ENCODE results near the gene OR2M7.
"Not testable (repeated sequence)": the region's sequence is repeated elsewhere in the genome, so short reads cannot be mapped to it uniquely, and the experiment has no call there.

Gene OR2M7, protein sequence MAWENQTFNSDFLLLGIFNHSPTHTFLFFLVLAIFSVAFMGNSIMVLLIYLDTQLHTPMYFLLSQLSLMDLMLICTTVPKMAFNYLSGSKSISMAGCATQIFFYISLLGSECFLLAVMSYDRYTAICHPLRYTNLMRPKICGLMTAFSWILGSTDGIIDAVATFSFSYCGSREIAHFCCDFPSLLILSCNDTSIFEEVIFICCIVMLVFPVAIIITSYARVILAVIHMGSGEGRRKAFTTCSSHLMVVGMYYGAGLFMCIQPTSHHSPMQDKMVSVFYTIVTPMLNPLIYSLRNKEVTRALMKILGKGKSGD

DNA sequence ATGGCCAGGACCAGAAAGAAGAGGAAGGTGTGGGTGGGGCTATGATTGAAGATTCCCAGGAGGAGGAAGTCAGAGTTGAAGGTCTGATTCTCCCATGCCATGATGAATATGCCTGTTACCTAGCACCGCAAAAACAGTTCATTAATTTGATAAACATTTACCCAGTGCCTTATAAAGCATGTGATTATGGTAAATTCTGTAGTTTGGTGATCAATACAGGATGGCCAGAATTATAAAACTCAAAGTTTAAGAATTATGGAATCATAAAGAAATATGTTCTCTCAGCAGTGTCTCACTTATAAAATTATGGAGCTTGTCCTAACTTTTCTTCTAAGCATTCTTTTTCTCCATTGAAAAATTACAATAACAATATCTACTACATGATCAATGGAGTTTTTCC lies at the start of gene OR2M7:
OR2M7 (minus strand) TSS at position 101 of the 400 bp plus-strand sequence; CDS start at position 101, 0 bp downstream.
- no peak for DNase-seq

DNA sequence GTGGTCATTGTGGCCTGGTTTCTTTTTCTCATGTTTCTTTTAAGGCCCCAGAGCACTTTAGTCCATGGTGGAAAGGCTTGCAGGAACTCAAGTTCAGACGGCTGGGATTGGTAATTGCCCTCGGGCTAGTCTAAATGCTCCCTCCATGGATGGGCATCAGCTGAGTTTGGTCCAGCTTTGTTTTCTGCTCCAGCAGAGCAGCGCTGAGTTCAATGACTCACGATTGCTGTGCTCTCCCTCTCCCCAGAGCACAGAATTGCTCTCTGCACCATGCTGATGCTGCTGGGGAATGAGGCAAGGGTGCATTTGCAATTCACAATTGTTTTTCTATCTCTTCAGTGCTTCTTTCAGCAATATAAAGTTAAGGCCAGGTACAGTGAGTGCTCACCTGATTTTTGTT lies 49.4 kb upstream of the OR2M7 start:
- DNase-seq: no peak

DNA sequence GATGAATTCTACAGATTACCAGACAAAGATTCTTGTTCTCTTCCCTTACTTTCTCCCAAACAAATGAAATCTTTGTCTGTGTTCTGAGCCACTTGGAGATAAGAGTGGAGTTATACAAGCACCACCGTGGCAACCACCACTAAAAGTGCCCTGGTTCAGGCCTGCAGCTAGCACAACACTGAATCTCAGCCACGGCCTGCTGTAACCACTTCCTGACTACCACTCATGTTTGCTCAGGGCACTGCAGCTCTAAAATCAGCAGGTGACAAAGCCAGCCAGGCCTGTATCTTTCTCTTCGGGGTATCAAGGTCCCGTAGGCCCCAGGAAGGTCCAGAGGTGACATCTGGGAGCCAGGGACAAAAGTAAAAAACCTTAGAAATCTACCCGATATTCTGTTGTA lies 48.0 kb upstream of the OR2M7 start:
- DNase-seq: no peak

DNA sequence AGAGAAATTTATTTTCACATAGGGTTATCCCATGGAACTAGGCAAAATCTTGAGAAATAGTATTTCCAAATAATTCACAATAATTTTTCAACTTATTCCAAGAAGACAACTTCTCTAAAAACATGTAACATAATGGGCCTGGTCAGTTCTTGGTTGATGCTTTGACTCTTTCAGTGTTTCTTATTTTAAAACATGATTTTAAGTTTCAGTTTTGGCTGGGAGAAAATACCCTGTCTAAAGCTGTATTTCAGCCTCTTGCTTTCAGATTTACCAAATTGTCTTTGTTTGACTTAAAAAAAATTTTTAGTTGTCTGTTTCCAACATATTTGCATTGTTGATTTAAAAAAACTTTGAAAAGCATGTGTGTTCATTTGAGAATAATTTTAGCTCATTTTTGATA lies 42.2 kb upstream of the OR2M7 start:
- DNase-seq: no peak

DNA sequence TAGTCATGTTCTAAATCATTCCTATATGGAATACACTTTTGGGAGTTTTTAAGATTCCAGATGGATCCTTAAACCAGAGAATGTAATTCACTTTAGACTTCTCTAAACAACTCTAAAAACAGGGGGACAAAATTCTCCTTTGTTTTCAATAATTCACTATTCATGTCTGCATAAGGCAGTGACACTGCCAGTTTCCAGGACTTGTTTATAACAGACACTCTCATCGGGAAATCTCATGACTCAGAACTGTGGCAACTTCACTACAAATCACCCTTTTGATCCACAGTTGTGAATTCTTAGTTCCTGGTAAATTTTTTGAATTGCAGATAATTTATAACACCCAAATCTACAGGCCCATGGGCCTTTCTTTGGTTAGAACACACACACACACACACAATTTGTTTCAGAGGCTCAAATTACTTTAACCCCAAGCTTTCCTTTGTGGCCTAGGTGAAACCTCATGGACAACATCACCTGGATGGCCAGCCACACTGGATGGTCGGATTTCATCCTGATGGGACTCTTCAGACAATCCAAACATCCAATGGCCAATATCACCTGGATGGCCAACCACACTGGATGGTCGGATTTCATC lies 36.9 kb upstream of the OR2M7 start, which contains the start of gene OR2T4:
OR2T4 (plus strand) TSS at position 545 of the 595 bp plus-strand sequence; CDS start at position 545, 0 bp downstream.
- DNase-seq: no peak

DNA sequence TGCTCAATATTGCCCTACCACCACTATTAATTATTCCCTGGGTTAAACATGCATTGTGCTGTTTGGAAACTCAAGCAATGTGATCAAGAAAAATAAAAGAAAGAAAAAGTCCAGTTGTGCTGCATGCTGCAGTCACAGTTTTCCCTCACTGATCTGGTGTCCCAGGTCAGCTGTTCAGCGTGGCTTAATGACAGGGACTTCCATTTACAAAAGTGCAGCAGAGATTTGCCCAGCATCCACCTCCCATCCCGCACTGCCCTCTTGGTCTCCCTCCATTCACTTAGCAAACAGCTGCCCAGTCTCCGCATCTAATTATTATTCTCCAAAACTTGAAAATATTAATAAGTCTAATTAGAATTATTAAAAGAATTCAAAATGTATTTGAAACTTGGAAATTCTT lies 35.0 kb upstream of the OR2M7 start:
- DNase-seq: no peak

DNA sequence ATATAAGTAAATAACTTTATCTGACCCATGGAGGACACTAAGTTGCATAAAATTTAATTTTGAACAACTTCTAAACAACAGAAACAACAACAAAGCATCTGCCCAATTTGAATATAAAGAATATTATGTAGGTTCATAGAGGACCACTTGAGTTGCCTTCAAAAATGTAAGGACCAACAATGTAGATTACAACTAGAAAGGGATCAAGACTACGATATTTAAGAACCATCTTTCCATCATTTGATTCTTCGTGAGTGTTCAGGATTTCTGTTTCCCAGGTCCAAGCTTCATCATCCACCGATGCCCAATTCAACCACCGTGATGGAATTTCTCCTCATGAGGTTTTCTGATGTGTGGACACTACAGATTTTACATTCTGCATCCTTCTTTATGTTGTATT lies 24.1 kb upstream of the OR2M7 start, which contains the start of gene OR14C36:
OR14C36 (plus strand) TSS at position 301 of the 400 bp plus-strand sequence; CDS start at position 301, 0 bp downstream.
- no peak for DNase-seq

DNA sequence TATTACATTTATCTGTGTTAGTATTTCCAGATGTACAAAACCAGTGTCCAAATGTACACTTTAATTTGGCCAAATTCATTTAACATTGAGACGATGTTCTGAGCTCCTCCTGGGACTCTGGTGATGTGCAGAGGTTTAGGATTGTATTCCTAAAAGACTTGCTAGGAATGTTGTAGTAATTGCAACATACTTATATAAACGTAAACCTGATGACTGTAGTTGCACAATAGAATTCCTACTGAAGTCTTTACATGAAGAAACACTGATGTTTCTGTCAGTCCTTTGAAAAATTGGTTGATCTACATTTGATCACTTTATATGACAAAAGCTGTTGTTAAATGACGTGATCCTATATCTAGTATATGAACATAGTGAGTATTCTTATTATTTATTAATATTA lies 19.1 kb upstream of the OR2M7 start:
- DNase-seq: no peak

DNA sequence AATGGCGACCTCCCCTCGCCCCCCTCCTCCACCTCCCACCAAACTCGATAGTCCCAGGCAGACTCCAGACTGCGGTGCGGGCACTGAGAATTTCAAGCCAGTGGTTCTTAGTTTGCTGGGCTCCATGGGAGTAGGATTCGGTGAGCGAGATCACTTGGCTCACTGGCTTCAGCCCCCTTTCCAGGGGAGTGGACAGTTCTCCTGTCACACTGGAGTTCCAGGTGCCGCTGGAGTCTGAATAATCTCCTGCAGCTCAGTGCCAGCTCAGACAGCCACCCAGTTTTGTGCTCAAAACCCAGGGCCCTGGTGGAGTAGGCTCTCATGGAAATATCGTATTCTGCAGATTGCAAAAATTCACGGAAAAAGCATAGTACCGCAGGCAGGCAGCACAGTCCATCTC lies 7.6 kb downstream of the OR2M7 start:
- DNase-seq: no peak

DNA sequence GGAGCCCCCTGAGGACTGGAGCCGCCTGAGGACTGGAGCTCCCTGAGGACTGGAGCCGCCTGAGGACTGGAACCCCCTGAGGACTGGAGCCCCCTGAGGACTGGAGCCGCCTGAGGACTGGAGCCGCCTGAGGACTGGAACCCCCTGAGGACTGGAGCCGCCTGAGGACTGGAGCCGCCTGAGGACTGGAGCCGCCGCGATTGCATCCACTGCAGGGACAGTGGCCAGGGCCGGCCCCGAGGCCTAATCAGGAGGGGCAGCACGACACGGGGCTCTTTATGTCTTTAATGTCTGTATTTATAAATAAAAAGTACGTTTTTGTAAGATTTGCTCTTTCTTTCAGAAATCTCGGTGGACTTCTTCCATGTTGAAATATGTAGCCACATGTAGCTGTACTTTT lies 17.6 kb downstream of the OR2M7 start:
- not testable (repeated sequence) for DNase-seq

DNA sequence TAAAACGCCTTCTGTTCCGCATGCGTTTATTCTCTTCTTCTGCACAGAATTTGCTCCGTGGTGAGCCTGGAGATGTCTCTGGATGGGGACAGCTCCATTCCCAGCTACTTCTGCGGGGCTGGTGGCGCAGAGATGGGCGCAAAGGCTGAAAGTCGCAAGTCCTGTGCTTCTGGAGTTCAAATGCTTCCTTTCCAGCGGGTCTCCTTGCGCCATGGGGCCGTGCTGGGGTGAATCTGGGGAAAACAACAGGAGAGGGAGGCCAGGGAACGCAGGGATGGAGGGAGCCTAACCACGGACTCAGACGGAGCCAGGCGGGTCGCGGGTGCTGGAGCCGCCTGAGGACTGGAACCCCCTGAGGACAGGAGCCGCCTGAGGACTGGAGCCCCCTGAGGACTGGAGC lies 18.3 kb downstream of the OR2M7 start:
- DNase-seq: no peak

DNA sequence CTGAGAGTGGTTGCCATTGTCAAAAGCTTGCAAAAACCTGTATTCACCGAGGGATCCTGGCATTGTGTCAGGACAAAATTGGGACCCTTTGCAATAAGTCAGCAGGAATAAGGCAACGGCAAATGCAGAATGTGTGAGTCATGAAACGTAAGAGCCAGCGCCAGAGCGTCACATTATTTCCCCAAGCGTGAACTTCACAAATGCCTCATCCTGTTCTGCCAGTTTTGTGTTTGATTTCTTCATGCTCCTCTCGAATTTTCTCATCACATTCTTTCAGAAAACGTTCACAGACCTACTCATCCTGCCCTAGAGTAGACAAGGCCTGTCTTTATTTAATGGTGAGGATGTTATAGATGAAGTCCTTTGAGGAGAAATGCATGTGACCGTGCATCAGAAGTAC lies 18.7 kb downstream of the OR2M7 start:
- DNase-seq: not testable (repeated sequence)

DNA sequence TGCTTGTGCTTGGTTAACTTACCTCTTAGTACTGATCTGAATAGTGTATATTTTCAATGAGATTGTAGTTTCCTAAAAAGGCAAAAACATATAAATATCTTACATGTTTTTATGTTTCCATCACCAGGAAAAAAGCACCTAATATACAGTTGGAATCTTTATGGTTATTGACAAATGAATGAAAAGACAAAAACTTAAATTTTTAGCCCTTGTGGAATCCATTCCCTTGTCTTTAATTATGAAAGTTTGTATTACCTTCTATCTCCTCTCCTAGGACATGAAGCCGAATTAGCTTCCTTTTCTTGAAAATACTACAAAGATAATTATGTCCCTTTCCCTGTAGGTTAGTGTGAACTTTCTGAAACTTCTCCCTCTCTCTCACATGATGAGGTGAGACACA lies 21.0 kb downstream of the OR2M7 start, which contains the start of gene OR2T12:
OR2T12 (minus strand) TSS at position 101 of the 400 bp plus-strand sequence. CDS start 7,846 bp downstream, outside the sequence.
- no peak for DNase-seq

DNA sequence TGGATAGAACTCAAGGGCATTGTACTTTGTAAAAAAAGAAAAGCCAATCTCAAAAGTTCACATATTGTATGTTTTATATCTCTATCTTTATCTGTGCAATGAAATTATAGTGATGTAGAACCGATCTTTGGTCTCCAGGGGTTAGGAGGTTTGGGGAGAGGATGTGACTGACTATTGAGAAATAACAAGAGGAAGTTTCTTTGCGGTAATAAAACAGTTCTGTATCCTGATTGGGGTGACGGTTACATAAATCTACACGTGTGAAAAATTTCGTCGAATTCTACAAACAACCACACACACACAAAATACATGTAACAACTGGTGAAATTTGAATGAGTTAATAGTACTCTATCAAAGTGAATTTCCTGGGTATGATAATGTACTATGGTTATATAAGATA lies 36.0 kb downstream of the OR2M7 start:
- DNase-seq: no peak

DNA sequence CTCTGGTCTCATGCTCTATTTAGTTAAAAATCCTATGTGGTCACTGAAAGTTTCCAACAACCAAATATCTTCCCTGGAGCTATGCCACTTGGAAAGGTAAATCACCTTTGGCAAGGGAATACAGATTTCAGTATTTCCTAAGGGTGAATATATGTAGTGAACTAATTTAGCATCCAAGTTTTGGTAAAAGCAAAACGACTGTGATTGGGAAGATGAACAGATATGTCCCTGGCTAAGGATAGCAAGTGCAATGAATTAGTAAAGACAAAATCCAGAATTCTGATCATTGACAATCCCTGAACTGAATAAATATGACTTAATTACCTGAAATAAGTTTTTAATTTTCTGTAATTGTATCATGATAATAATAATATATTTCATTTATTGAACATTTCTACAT lies 46.5 kb downstream of the OR2M7 start, which contains the start of gene OR2T33:
OR2T33 (minus strand) TSS at position 101 of the 400 bp plus-strand sequence. CDS start 4,162 bp downstream, outside the sequence.
- no peak for DNase-seq
